ENCODE measurements around the gene EIF5A. TPM values are rescaled to one million over a fixed set of nuclear protein-coding genes. Genes with fewer than 3 reads are reported as not detected.

The EIF5A gene
- total and polyA plus RNA-seq, 4 donors: 179 to 506 (median 302) TPM

DNA sequence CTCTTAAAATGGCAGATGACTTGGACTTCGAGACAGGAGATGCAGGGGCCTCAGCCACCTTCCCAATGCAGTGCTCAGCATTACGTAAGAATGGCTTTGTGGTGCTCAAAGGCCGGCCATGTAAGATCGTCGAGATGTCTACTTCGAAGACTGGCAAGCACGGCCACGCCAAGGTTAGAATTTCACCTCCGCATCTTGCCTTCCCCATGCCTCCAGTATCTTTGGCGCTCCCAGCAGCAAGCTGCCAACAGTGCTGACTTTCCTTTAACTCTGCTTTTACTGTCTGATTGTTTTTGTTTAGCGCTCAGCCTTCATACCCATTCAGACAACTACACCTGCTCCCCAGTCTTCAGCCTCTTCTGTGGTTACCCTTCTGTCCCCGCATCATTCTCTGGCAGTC lies 2.2 kb downstream of the EIF5A start:
- Histone ChIP-seq H3K9ac (ENCODE audit: low read depth in 1 of 2, low read length in 2 of 2) (no peak overlapping the region), H3K4me1 (ENCODE audit: control insufficient read depth in 4 of 4, insufficient read depth in 4 of 4, low read length in 3 of 4) (peaks cover 9 to 47% (median 36%) of the 10 kb centered on the region in 4 donors), H3K4me3 (ENCODE audit: low read depth in 1 of 3, low read length in 3 of 3) (no peak overlapping the region), H3K27ac (ENCODE audit: low read depth in 1 of 2, low read length in 2 of 2) (peak overlapping the region in 1 of 2 donors; percentile 99), H3K9me3 (ENCODE audit: control insufficient read depth in 4 of 4, low read length in 3 of 4) (no peaks in the 10 kb centered on the region), H3K27me3 (ENCODE audit: control insufficient read depth in 4 of 4, insufficient read depth in 4 of 4, low read length in 3 of 4) (no peaks in the 10 kb centered on the region), H3K36me3 (ENCODE audit: control insufficient read depth in 4 of 4, insufficient read depth in 3 of 4, low read depth in 1 of 4, low read length in 3 of 4) (peaks cover 16 to 39% (median 35%) of the 10 kb centered on the region in 4 donors)
- DNase-seq (ENCODE audit: low spot score): no peak
- no peak for TF ChIP-seq TAF1 (conservative IDR thresholded peaks at IDR 0.05)
- no peak for TF ChIP-seq ATF3 (IDR thresholded peaks at IDR 0.05)
- TF ChIP-seq JUND (IDR thresholded peaks at IDR 0.05): no peak
- TF ChIP-seq, protein P1, sequence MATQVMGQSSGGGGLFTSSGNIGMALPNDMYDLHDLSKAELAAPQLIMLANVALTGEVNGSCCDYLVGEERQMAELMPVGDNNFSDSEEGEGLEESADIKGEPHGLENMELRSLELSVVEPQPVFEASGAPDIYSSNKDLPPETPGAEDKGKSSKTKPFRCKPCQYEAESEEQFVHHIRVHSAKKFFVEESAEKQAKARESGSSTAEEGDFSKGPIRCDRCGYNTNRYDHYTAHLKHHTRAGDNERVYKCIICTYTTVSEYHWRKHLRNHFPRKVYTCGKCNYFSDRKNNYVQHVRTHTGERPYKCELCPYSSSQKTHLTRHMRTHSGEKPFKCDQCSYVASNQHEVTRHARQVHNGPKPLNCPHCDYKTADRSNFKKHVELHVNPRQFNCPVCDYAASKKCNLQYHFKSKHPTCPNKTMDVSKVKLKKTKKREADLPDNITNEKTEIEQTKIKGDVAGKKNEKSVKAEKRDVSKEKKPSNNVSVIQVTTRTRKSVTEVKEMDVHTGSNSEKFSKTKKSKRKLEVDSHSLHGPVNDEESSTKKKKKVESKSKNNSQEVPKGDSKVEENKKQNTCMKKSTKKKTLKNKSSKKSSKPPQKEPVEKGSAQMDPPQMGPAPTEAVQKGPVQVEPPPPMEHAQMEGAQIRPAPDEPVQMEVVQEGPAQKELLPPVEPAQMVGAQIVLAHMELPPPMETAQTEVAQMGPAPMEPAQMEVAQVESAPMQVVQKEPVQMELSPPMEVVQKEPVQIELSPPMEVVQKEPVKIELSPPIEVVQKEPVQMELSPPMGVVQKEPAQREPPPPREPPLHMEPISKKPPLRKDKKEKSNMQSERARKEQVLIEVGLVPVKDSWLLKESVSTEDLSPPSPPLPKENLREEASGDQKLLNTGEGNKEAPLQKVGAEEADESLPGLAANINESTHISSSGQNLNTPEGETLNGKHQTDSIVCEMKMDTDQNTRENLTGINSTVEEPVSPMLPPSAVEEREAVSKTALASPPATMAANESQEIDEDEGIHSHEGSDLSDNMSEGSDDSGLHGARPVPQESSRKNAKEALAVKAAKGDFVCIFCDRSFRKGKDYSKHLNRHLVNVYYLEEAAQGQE (IDR thresholded peaks at IDR 0.05): no peak
- no peak for TF ChIP-seq CTCF (IDR thresholded peaks at IDR 0.05; ENCODE audit: low read depth, low read length, missing input control)
- no peak for TF ChIP-seq HNF4A (conservative IDR thresholded peaks at IDR 0.05)
- no peak for TF ChIP-seq FOXA2 (IDR thresholded peaks at IDR 0.05)
- TF ChIP-seq RAD21 (IDR thresholded peaks at IDR 0.05): no peak
- no peak for TF ChIP-seq HNF4G (IDR thresholded peaks at IDR 0.05)
- TF ChIP-seq NR2F2 (IDR thresholded peaks at IDR 0.05): no peak
- no peak for TF ChIP-seq MAX (IDR thresholded peaks at IDR 0.05)
- no peak for TF ChIP-seq SP1 (IDR thresholded peaks at IDR 0.05)
- TF ChIP-seq FOXA1 (IDR thresholded peaks at IDR 0.05): no peak
- no peak for TF ChIP-seq GABPA (IDR thresholded peaks at IDR 0.05 in 1 of 2, conservative IDR thresholded peaks at IDR 0.05 in 1 of 2)
- WGBS: 91% methylated on average over 12 of the region's 12 CpGs

- Histone ChIP-seq H3K4me1 (ENCODE audit: control insufficient read depth in 4 of 4, insufficient read depth in 4 of 4, low read length in 3 of 4) (peaks cover 14 to 56% (median 44%) of the 10 kb centered on the region in 4 donors), H3K9ac (ENCODE audit: low read depth in 1 of 2, low read length in 2 of 2) (no peak overlapping the region), H3K27ac (ENCODE audit: low read depth in 1 of 2, low read length in 2 of 2) (no peak overlapping the region), H3K9me3 (ENCODE audit: control insufficient read depth in 4 of 4, low read length in 3 of 4) (no peaks in the 10 kb centered on the region), H3K4me3 (ENCODE audit: low read depth in 1 of 3, low read length in 3 of 3) (no peak overlapping the region), H3K36me3 (ENCODE audit: control insufficient read depth in 4 of 4, insufficient read depth in 3 of 4, low read depth in 1 of 4, low read length in 3 of 4) (peaks cover 16 to 39% (median 35%) of the 10 kb centered on the region in 4 donors), H3K27me3 (ENCODE audit: control insufficient read depth in 4 of 4, insufficient read depth in 4 of 4, low read length in 3 of 4) (no peaks in the 10 kb centered on the region)
- TF ChIP-seq GABPA (IDR thresholded peaks at IDR 0.05 in 1 of 2, conservative IDR thresholded peaks at IDR 0.05 in 1 of 2) (no peak), RAD21 (IDR thresholded peaks at IDR 0.05) (no peak), ATF3 (IDR thresholded peaks at IDR 0.05) (no peak), FOXA2 (IDR thresholded peaks at IDR 0.05) (no peak), SP1 (IDR thresholded peaks at IDR 0.05) (no peak), HNF4G (IDR thresholded peaks at IDR 0.05) (no peak), FOXA1 (IDR thresholded peaks at IDR 0.05) (no peak), NR2F2 (IDR thresholded peaks at IDR 0.05) (no peak), EGR1 (IDR thresholded peaks at IDR 0.05; ENCODE audit: low read depth in 2 of 2) (no peak), HNF4A (conservative IDR thresholded peaks at IDR 0.05) (no peak), RXRA (IDR thresholded peaks at IDR 0.05) (no peak), MAX (IDR thresholded peaks at IDR 0.05) (no peak), CTCF (IDR thresholded peaks at IDR 0.05; ENCODE audit: low read depth, low read length, missing input control) (no peak), JUND (IDR thresholded peaks at IDR 0.05) (no peak), YY1 (IDR thresholded peaks at IDR 0.05) (no peak), TAF1 (conservative IDR thresholded peaks at IDR 0.05) (no peak)
- TF ChIP-seq, protein P1 (IDR thresholded peaks at IDR 0.05): no peak
- no peak for DNase-seq (ENCODE audit: low spot score)
- WGBS: 87% methylated on average over 7 of the region's 7 CpGs
Observed at GRCh38 chr17:7311110-7311705, 3.8 kb downstream of the EIF5A start.
